CD14-positive monocyte (primary cell): Measurements from ENCODE around the gene TPRX2. TPM values are rescaled to one million over a fixed set of nuclear protein-coding genes. Genes with fewer than 3 reads are reported as not detected.

Experiments
- DNase-seq, 3 donors: peaks; one replicate each; pipeline ENCODE4 v3.0.0-alpha.2; 2011 to 2022
- H2AFZ ChIP-seq: 2 replicates; pipeline ENCODE4 v1.6.0; 2012; ENCODE audit warnings: mild to moderate bottlenecking, low read depth, low read length, inconsistent platforms; ENCODE audit not compliant: insufficient read depth, poor library complexity, severe bottlenecking
- H3K27ac ChIP-seq, 2 donors: 1 replicate in 1 of 2; 2 replicates in 1 of 2; pipeline ENCODE4 v1.5.1; 2012 to 2013; ENCODE audit warnings: low read length in 2 of 2, control low read depth in 1 of 2, inconsistent platforms in 1 of 2, low read depth in 1 of 2, mild to moderate bottlenecking in 1 of 2
- H3K27me3 ChIP-seq, 2 donors: one replicate each; pipeline versions ENCODE4 v1.6.0 to v1.6.1; 2011 to 2013; ENCODE audit warnings: low read length in 2 of 2; ENCODE audit not compliant: control insufficient read depth in 2 of 2, insufficient read depth in 2 of 2
- H3K36me3 ChIP-seq, 2 donors: replicated peaks in 1 of 2; 1 replicate in 1 of 2; 2 replicates in 1 of 2; pipeline versions ENCODE4 v1.5.1 to v1.6.1; 2012 to 2013; ENCODE audit warnings: low read length in 2 of 2, control low read depth in 1 of 2, inconsistent platforms in 1 of 2, mild to moderate bottlenecking in 1 of 2; ENCODE audit not compliant: insufficient read depth in 2 of 2, control insufficient read depth in 1 of 2
- H3K4me1 ChIP-seq, 2 donors: 1 replicate in 1 of 2; 2 replicates in 1 of 2; pipeline versions ENCODE4 v1.5.1 to v1.6.1; 2012 to 2013; ENCODE audit warnings: low read length in 2 of 2, control low read depth in 1 of 2, inconsistent platforms in 1 of 2, mild to moderate bottlenecking in 1 of 2, moderate library complexity in 1 of 2; ENCODE audit not compliant: insufficient read depth in 2 of 2, control insufficient read depth in 1 of 2
- H3K4me2 ChIP-seq: replicated peaks from 2 replicates; pipeline ENCODE3; 2012; ENCODE audit warnings: low read length, moderate library complexity, mild to moderate bottlenecking; ENCODE audit not compliant: poor library complexity, severe bottlenecking; ENCODE audit errors: extremely low read depth
- H3K4me3 ChIP-seq, 3 experiments: fragments of 200-600 bp in 1 of 3; sonication (generic) in 1 of 3; replicated peaks in 1 of 3; 1 replicate in 2 of 3; 2 replicates in 1 of 3; pipeline ENCODE4 v1.5.1; 2011 to 2013; ENCODE audit warnings: low read length in 3 of 3, mild to moderate bottlenecking in 3 of 3, control low read depth in 2 of 3, low read depth in 2 of 3, inconsistent platforms in 1 of 3, moderate library complexity in 1 of 3
- H3K79me2 ChIP-seq: 2 replicates; pipeline ENCODE4 v1.6.0; 2012; ENCODE audit warnings: mild to moderate bottlenecking, control low read depth, inconsistent platforms, low read length, moderate library complexity; ENCODE audit not compliant: insufficient read depth
- H3K9ac ChIP-seq: 2 replicates; pipeline ENCODE4 v1.6.0; 2017; ENCODE audit warnings: low read length, mild to moderate bottlenecking; ENCODE audit not compliant: insufficient read depth, poor library complexity, severe bottlenecking
- H3K9me3 ChIP-seq, 2 donors: replicated peaks in 1 of 2; 1 replicate in 1 of 2; 2 replicates in 1 of 2; pipeline versions ENCODE4 v1.5.1 to v1.6.1; 2012 to 2013; ENCODE audit warnings: low read length in 2 of 2, control low read depth in 1 of 2; ENCODE audit not compliant: control insufficient read depth in 1 of 2, insufficient read depth in 1 of 2
- H4K20me1 ChIP-seq: 2 replicates; pipeline ENCODE4 v1.6.0; 2012; ENCODE audit warnings: mild to moderate bottlenecking, low read length, control low read depth, moderate library complexity; ENCODE audit not compliant: insufficient read depth
- H3K27ac Mint-ChIP-seq, 7 donors: one replicate each; pipeline ENCODE4 v1.8.0; 2020; ENCODE audit warnings: mild to moderate bottlenecking in 7 of 7, mixed read lengths in 7 of 7, moderate library complexity in 6 of 7, inconsistent platforms in 2 of 7
- H3K27me3 Mint-ChIP-seq, 3 donors: one replicate each; pipeline ENCODE4 v1.8.0; 2021 to 2022; ENCODE audit warnings: low read depth in 3 of 3, mild to moderate bottlenecking in 3 of 3, mixed read lengths in 3 of 3, moderate library complexity in 3 of 3, inconsistent platforms in 1 of 3
- H3K36me3 Mint-ChIP-seq, 2 donors: one replicate each; pipeline ENCODE4 v1.8.0; 2020; ENCODE audit warnings: mixed read lengths in 2 of 2, inconsistent platforms in 1 of 2, mild to moderate bottlenecking in 1 of 2
- H3K4me1 Mint-ChIP-seq: one replicate; pipeline ENCODE4 v1.8.0; 2020; ENCODE audit warnings: mild to moderate bottlenecking, mixed read lengths
- H3K4me3 Mint-ChIP-seq, 2 donors: one replicate each; pipeline ENCODE4 v1.8.0; 2020; ENCODE audit warnings: mild to moderate bottlenecking in 2 of 2, mixed read lengths in 2 of 2, moderate library complexity in 1 of 2
- H3K9me3 Mint-ChIP-seq, 7 donors: one replicate each; pipeline ENCODE4 v1.8.0; 2020 to 2022; ENCODE audit warnings: mixed read lengths in 7 of 7, mild to moderate bottlenecking in 6 of 7, moderate library complexity in 6 of 7, inconsistent platforms in 2 of 7
- CTCF ChIP-seq: fragments of 200-600 bp; IDR thresholded peaks from one replicate; pipeline ENCODE4 v1.8.0; 2022; ENCODE audit warnings: antibody characterized with exemption, mild to moderate bottlenecking
- WGBS: methylation state at CpG from one replicate; pipeline ENCODE4 v1.1.5; 2013; ENCODE audit warnings: missing lambda C conversion rate; ENCODE audit not compliant: insufficient coverage; 5-methylcytosine and 5-hydroxymethylcytosine counted together
- intact Hi-C, 2 donors: fragments of 100-400 bp; cut with micrococcal nuclease; formaldehyde crosslinking; loops; one replicate each; pipeline versions ENCODE4 v1.15.0 to v1.15.1; 2023
- polyA plus RNA-seq, 3 donors: library from polyadenylated mRNA; depleted of rRNA in 1 of 3; unstranded in 2 of 3; stranded (reverse) in 1 of 3; fragments of 300-500 nt in 2 of 3; fragments of >200 nt in 1 of 3; fragmentation: Illumina TruSeq in 2 of 3; gene quantifications; 1 replicate in 2 of 3; 2 replicates in 1 of 3; pipeline ENCODE4 v1.2.3, GENCODE V29; 2012 to 2021

TPRX2 gene
- polyA plus RNA-seq, 3 donors, result not detected

DNA sequence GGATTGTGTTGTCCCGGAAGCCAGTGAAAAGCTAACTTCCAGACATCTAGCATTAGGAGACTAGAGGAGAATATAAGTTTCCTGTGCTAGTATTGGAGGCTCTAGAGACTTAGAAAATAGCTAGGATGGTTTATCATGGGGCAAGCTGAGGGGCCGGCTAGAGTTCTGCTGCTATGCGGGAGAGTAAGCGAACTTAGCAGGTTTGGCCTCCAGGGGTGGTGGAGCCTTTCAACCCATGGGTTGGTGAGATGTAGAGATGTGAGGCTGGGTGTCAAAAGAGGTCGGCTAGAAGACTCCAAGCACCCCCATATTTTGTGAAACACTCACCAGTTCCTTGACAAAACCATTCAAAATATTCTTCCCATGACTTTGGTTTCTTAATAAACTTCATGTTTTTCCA, 22.7 kb downstream of the TPRX2 start:
- H3K9me3 ChIP-seq, result peaks cover 0 to 3% of the 10 kb centered on the region in 2 donors
- no peak overlapping the region for H2AFZ ChIP-seq
- H3K36me3 ChIP-seq, result no peaks in the 10 kb centered on the region
- Mint-ChIP-seq H3K4me1 (no peaks in the 10 kb centered on the region), H3K27me3 (peaks cover 1 to 14% (median 12%) of the 10 kb centered on the region in 3 donors), H3K36me3 (no peaks in the 10 kb centered on the region), H3K4me3 (no peak overlapping the region), H3K9me3 (peaks cover 2 to 12% (median 4%) of the 10 kb centered on the region in 7 donors), H3K27ac (no peak overlapping the region)
- TF ChIP-seq CTCF, result no peak
- no peaks in the 10 kb centered on the region for H3K79me2 ChIP-seq
- no peak for DNase-seq
- intact Hi-C loops, result no loop called here
- 87% methylated on average over 4 of the region's 5 CpGs for WGBS
- no peaks in the 10 kb centered on the region for H3K4me1 ChIP-seq
- no peak overlapping the region for H3K4me2 ChIP-seq
- H3K4me3 ChIP-seq, result no peak overlapping the region
- H4K20me1 ChIP-seq, result no peaks in the 10 kb centered on the region
- no peak overlapping the region for H3K27ac ChIP-seq
- H3K27me3 ChIP-seq, result peaks cover 0 to 3% of the 10 kb centered on the region in 2 donors
- H3K9ac ChIP-seq, result no peak overlapping the region

- Histone ChIP-seq H3K27ac (no peak overlapping the region), H3K4me3 (no peak overlapping the region), H3K4me2 (no peak overlapping the region), H3K9me3 (peaks cover 0 to 3% of the 10 kb centered on the region in 2 donors), H3K4me1 (no peaks in the 10 kb centered on the region), H3K27me3 (peaks cover 0 to 3% of the 10 kb centered on the region in 2 donors), H4K20me1 (no peaks in the 10 kb centered on the region), H2AFZ (no peak overlapping the region), H3K36me3 (no peaks in the 10 kb centered on the region), H3K9ac (no peak overlapping the region), H3K79me2 (no peaks in the 10 kb centered on the region)
- Mint-ChIP-seq H3K4me1 (no peaks in the 10 kb centered on the region), H3K36me3 (no peaks in the 10 kb centered on the region), H3K4me3 (no peak overlapping the region), H3K27me3 (peaks cover 4 to 14% (median 9%) of the 10 kb centered on the region in 3 donors), H3K27ac (no peak overlapping the region), H3K9me3 (peaks cover 2 to 9% (median 4%) of the 10 kb centered on the region in 7 donors)
- no peak for TF ChIP-seq CTCF
- no peak for DNase-seq
- WGBS, result 100% methylated on average over 2 of the region's 3 CpGs
- intact Hi-C loops, result no loop called here
Measured at GRCh38 chr19:47882890-47883289, 23.9 kb downstream of the TPRX2 start.
